Calu3 (cell line): ENCODE data around the gene DDIAS. TPM values are rescaled to one million over a fixed set of nuclear protein-coding genes. Genes with fewer than 3 reads are reported as not detected.

Experiments
- BruUV-seq: library from RNA; stranded (reverse); fragments of 400-500 nt; replicated peaks from 2 replicates; lab custom pipeline; 2021; lab: Mats Ljungman, UMichigan
- CTCF ChIA-PET: fragments of 300-600 bp; sonication (Branson Sonifier 250); formaldehyde crosslinking; loops from one replicate; lab custom pipeline; 2022; ENCODE audit warnings: antibody characterized with exemption; lab: Charles Lee
- DNase-seq: peaks from one replicate; pipeline ENCODE4 v3.0.0; 2022
- H3K27ac Mint-ChIP-seq: one replicate; pipeline ENCODE4 v1.8.0; 2022; ENCODE audit warnings: mixed read lengths; ENCODE audit not compliant: unreplicated experiment
- H3K27me3 Mint-ChIP-seq: one replicate; pipeline ENCODE4 v1.8.0; 2022; ENCODE audit warnings: mixed read lengths; ENCODE audit not compliant: unreplicated experiment
- H3K36me3 Mint-ChIP-seq: one replicate; pipeline ENCODE4 v1.8.0; 2022; ENCODE audit warnings: mild to moderate bottlenecking, moderate library complexity, mixed read lengths; ENCODE audit not compliant: insufficient read depth, unreplicated experiment
- H3K4me1 Mint-ChIP-seq: one replicate; pipeline ENCODE4 v1.8.0; 2022; ENCODE audit warnings: mild to moderate bottlenecking, low read depth, mixed read lengths; ENCODE audit not compliant: unreplicated experiment
- H3K4me3 Mint-ChIP-seq: one replicate; pipeline ENCODE4 v1.8.0; 2022; ENCODE audit warnings: mild to moderate bottlenecking, low read depth, moderate library complexity, mixed read lengths; ENCODE audit not compliant: unreplicated experiment
- H3K9me3 Mint-ChIP-seq: one replicate; pipeline ENCODE4 v1.8.0; 2022; ENCODE audit warnings: low read depth, mixed read lengths; ENCODE audit not compliant: unreplicated experiment
- intact Hi-C: fragments of 100-400 bp; cut with micrococcal nuclease; formaldehyde crosslinking; loops from one replicate; pipeline ENCODE4 v1.10.0; 2022; ENCODE audit not compliant: unreplicated experiment
- total RNA-seq: library from RNA; stranded (reverse); gene quantifications from 2 replicates; pipeline ENCODE4 v1.2.3, GENCODE V29; 2022
- TF ChIP-seq, protein P1 (sequence below): fragments of 200-600 bp; IDR thresholded peaks from one replicate; pipeline ENCODE4 v1.8.0; 2022; ENCODE audit warnings: antibody characterized with exemption; ENCODE audit not compliant: unreplicated experiment

DDIAS gene
- total RNA-seq, 1 experiment from 2014 or later = 10.9 TPM

DNA sequence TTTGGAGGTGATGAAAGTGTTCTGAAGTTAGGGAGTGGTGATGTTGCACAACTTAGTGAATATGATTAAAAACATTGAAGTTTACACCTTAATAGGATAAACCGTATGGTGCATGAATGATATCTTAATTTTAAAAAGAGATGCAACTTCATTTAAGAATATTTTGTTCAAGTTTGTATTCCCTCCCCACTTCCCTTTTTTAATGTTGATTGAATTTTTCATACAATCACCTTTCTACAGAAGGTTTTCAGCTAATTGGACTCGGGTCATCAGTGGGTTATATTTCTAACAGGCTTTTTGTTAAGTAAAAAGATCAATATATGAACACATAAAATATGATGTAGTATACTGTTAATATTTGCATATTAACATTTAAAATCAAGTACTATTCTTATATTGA, 72.6 kb downstream of the DDIAS start:
- DNase-seq = no peak
- no TSS peak for BruUV-seq
- CTCF ChIA-PET = no interaction called here
- intact Hi-C loops = no loop called here
- Mint-ChIP-seq H3K9me3 (no peaks in the 10 kb centered on the region), H3K4me3 (no peak overlapping the region), H3K36me3 (no peaks in the 10 kb centered on the region), H3K4me1 (no peaks in the 10 kb centered on the region), H3K27me3 (no peaks in the 10 kb centered on the region), H3K27ac (no peak overlapping the region)
- TF ChIP-seq, protein P1, sequence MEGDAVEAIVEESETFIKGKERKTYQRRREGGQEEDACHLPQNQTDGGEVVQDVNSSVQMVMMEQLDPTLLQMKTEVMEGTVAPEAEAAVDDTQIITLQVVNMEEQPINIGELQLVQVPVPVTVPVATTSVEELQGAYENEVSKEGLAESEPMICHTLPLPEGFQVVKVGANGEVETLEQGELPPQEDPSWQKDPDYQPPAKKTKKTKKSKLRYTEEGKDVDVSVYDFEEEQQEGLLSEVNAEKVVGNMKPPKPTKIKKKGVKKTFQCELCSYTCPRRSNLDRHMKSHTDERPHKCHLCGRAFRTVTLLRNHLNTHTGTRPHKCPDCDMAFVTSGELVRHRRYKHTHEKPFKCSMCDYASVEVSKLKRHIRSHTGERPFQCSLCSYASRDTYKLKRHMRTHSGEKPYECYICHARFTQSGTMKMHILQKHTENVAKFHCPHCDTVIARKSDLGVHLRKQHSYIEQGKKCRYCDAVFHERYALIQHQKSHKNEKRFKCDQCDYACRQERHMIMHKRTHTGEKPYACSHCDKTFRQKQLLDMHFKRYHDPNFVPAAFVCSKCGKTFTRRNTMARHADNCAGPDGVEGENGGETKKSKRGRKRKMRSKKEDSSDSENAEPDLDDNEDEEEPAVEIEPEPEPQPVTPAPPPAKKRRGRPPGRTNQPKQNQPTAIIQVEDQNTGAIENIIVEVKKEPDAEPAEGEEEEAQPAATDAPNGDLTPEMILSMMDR = no peak

DNA sequence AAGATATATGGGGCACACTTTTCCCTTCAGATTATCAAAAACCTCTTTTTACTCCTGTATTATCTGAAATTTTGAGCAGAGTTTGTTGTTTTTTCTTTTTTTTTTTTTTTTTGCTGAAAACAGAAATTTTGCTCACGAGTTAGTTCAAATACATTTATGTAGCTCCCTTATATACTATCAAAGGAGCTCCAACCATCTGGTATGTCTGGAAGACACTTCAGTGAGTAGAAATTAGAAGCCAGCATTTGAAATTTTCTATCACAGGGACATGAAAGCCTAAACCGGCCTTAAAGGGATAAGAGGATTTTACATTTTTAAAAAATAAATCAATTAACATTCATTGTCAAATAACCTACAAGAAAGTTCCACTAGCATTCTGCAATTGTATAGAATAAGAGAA, 73.3 kb downstream of the DDIAS start:
- CTCF ChIA-PET = interaction anchor here (0.7 kb wide), 1 partner anchor 10 kb away, joined by 7 read pairs; no protein-coding TSS in a partner anchor
- Mint-ChIP-seq H3K9me3 (no peaks in the 10 kb centered on the region), H3K4me3 (no peak overlapping the region), H3K4me1 (no peaks in the 10 kb centered on the region), H3K27me3 (no peaks in the 10 kb centered on the region), H3K27ac (no peak overlapping the region), H3K36me3 (no peaks in the 10 kb centered on the region)
- no peak for DNase-seq
- TF ChIP-seq, protein P1 = no peak
- intact Hi-C loops = no loop called here
- no TSS peak for BruUV-seq

DNA sequence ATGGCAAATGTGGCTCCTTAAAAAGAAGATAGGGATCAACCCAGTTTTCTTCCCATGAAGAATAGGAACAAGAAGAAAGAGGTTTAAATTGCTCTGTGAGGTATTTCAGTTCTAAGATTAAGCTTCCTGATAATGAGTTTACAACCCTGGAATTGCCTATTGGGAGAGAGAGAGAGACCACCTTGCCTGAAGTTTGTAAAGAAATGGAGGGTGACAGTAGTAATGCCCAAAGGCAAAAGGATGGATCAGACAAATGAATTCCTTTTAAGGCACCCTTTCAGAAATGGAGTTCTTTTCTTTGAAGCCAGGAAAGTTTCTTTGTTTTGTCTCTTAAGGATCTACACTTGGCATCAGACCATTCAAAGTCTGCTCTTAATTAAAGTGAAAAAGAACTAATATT, 74.3 kb downstream of the DDIAS start:
- Mint-ChIP-seq H3K4me3 (no peak overlapping the region), H3K36me3 (no peaks in the 10 kb centered on the region), H3K27ac (no peak overlapping the region), H3K4me1 (no peaks in the 10 kb centered on the region), H3K9me3 (no peaks in the 10 kb centered on the region), H3K27me3 (no peaks in the 10 kb centered on the region)
- TF ChIP-seq, protein P1 = no peak
- CTCF ChIA-PET = no interaction called here
- intact Hi-C loops = no loop called here
- BruUV-seq = no TSS peak
- DNase-seq = no peak

DNA sequence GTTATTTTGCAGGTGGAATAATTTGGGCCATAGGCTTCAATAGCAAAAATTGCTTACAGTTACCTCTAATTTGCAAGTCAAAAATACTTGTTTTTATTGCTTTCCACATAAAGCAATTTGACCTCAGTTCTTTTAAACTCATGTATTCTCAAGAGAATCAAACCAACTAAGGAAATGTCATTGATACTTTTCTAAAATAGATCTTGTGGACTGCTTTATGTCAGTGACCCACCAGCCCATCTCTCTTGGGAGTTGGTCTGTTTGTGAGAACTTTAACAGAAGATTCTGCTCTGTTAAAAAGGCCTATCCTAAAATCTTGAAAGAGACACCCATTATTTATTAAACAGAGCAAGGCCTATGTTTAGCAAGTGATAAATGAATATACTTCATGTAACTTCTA, 75.2 kb downstream of the DDIAS start:
- Mint-ChIP-seq H3K27ac (no peak overlapping the region), H3K9me3 (no peaks in the 10 kb centered on the region), H3K36me3 (no peaks in the 10 kb centered on the region), H3K4me1 (no peaks in the 10 kb centered on the region), H3K4me3 (no peak overlapping the region), H3K27me3 (no peaks in the 10 kb centered on the region)
- DNase-seq = no peak
- CTCF ChIA-PET = no interaction called here
- no TSS peak for BruUV-seq
- TF ChIP-seq, protein P1 = no peak
- intact Hi-C loops = no loop called here
